Glutamatergic neuron (in vitro differentiated cells): ENCODE measurements around the gene IQSEC2. TPM values are rescaled to one million over a fixed set of nuclear protein-coding genes. Genes with fewer than 3 reads are reported as not detected.

Experiments used
- DNase-seq: peaks from one replicate; pipeline ENCODE4 v3.0.0; 2022
- H3K27ac Mint-ChIP-seq: one replicate; pipeline ENCODE4 v1.8.0; 2020; ENCODE audit warnings: mild to moderate bottlenecking, mixed read lengths, inconsistent platforms; ENCODE audit not compliant: unreplicated experiment
- H3K27me3 Mint-ChIP-seq: one replicate; pipeline ENCODE4 v1.8.0; 2020; ENCODE audit warnings: mild to moderate bottlenecking, moderate library complexity, mixed read lengths, inconsistent platforms; ENCODE audit not compliant: unreplicated experiment
- H3K36me3 Mint-ChIP-seq: one replicate; pipeline ENCODE4 v1.8.0; 2020; ENCODE audit warnings: mild to moderate bottlenecking, mixed read lengths, inconsistent platforms; ENCODE audit not compliant: unreplicated experiment
- H3K4me1 Mint-ChIP-seq: one replicate; pipeline ENCODE4 v1.8.0; 2020; ENCODE audit warnings: mild to moderate bottlenecking, low read depth, mixed read lengths, inconsistent platforms; ENCODE audit not compliant: unreplicated experiment
- H3K4me3 Mint-ChIP-seq: one replicate; pipeline ENCODE4 v1.8.0; 2020; ENCODE audit warnings: mild to moderate bottlenecking, mixed read lengths, inconsistent platforms; ENCODE audit not compliant: unreplicated experiment
- H3K9me3 Mint-ChIP-seq: one replicate; pipeline ENCODE4 v1.8.0; 2020; ENCODE audit warnings: mild to moderate bottlenecking, moderate library complexity, mixed read lengths, inconsistent platforms; ENCODE audit not compliant: unreplicated experiment
- CTCF ChIP-seq: fragments of 200-600 bp; sonication (generic); IDR thresholded peaks from one replicate; pipeline ENCODE4 v1.5.0; 2021; ENCODE audit not compliant: partially characterized antibody, unreplicated experiment
- total RNA-seq: library from RNA; stranded (reverse); fragmentation: NEBNext Ultra II Directional; extraction: Animal tissue kit (Norgen Biotek cat#: 25700); gene quantifications from one replicate; pipeline ENCODE4 v1.2.1, GENCODE V29; 2021; ENCODE audit not compliant: unreplicated experiment

Gene IQSEC2
- total RNA-seq, 1 donor from 2014 or later: 1.6 TPM

DNA sequence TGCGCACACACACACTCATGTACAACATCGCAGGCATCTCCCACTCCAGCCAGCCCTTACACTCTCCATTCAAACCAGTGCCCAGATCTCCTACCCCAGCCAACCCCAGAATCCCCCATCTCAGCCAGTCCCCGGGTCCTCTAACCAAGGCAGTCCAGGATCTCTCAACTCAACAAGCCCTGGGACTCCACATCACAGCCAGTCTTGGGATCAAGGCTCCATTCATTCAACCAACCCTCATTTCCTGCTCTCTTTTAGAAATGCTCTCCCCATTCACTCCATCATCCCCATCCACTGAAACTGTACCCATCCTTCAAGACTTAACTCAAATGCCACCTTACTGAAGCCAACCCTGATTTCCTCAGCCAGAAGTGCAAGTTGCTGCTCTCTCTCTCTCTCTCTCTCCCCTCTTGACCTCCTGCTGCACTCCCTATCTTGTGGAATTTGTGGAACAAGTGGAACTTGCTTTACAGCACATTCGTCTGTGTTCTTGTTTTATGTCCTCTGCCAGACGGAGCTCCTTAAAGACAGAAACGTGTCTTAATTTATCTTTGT, 40.6 kb upstream of the IQSEC2 start:
- Mint-ChIP-seq H3K4me3 (peak overlapping the region; percentile 81), H3K27ac (no peak overlapping the region), H3K27me3 (peaks cover 13% of the 10 kb centered on the region), H3K9me3 (no peaks in the 10 kb centered on the region), H3K36me3 (no peaks in the 10 kb centered on the region), H3K4me1 (no peaks in the 10 kb centered on the region)
- TF ChIP-seq CTCF: no peak
- DNase-seq: no peak

- Mint-ChIP-seq H3K4me1 (no peaks in the 10 kb centered on the region), H3K27ac (no peak overlapping the region), H3K4me3 (peak overlapping the region; percentile 81), H3K36me3 (no peaks in the 10 kb centered on the region), H3K9me3 (no peaks in the 10 kb centered on the region), H3K27me3 (peaks cover 13% of the 10 kb centered on the region)
- peak; percentile 22 for DNase-seq
- no peak for TF ChIP-seq CTCF
Measured at GRCh38 chrX:53321230-53321942, 40.0 kb upstream of the IQSEC2 start.

GRCh38 chrX:53320543-53321229, 39.3 kb upstream of the IQSEC2 start:
- Mint-ChIP-seq H3K36me3 (no peaks in the 10 kb centered on the region), H3K4me1 (no peaks in the 10 kb centered on the region), H3K4me3 (peak overlapping the region; percentile 59), H3K27me3 (peaks cover 13% of the 10 kb centered on the region), H3K9me3 (peaks cover 2% of the 10 kb centered on the region), H3K27ac (no peak overlapping the region)
- peak; percentile 24 for DNase-seq
- no peak for TF ChIP-seq CTCF

DNA sequence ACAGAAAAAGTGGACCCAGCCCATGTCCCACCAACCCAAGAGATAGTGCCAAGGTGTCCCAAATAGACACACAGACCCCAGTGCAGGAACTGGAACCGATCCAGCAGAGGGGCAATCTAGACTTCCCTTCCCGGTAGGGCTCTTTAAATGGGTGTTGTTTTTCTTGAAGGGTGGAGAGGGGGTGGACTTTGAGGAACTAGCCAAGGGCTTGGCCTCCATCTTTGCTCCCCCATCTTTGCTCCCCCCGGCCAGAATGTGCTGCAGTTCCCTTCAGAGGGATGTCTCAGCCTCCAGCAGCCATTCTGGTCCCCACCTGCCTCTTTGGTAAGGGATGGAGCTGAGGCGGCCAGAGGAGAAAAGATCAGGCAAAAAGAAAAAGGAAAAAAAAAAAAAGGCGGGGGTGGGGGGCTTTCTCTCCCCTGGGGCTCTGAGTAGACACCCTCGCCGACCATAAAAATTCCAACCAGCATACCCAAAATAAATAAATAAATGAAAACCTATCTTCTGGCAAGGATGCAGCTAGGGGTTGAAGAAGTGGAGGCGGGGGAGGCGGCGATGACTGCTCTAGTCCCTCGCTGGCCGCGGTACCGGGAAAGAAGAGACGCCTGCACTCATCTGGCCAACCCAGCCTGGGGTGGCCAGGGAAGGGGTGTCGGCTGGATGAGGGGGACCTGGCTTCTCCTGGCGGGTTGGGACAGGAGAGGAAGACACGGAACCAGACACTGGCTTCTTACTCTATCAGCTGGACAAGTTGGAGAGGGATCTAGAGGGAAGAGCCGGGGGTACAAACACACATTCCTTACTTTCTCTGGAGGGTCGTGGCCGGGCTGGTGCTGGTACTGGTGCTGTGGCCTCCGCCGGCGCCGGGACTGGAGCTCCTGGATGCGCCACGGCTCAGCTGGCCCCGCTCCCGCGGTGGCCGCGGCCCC, 38.5 kb upstream of the IQSEC2 start:
- H3K4me3 Mint-ChIP-seq: peak overlapping the region; percentile 86
- H3K36me3 Mint-ChIP-seq: no peaks in the 10 kb centered on the region
- H3K4me1 Mint-ChIP-seq: no peaks in the 10 kb centered on the region
- TF ChIP-seq CTCF: no peak
- peak; percentile 23 for DNase-seq
- peaks cover 13% of the 10 kb centered on the region for H3K27me3 Mint-ChIP-seq
- H3K9me3 Mint-ChIP-seq: peaks cover 2% of the 10 kb centered on the region
- no peak overlapping the region for H3K27ac Mint-ChIP-seq
